Tibial nerve (tissue), 4 donors: ENCODE data around the gene RXRG.

Experiments
- EP300 ChIP-seq, 2 donors: sonication (generic); formaldehyde crosslinking; IDR thresholded peaks; one replicate each; pipeline ENCODE4 v1.6.1; 2017; ENCODE audit warnings: antibody characterized with exemption in 2 of 2, mild to moderate bottlenecking in 1 of 2
- POLR2A ChIP-seq, 2 donors: fragments of 450-650 bp; IDR thresholded peaks; one replicate each; pipeline ENCODE4 v1.6.1; 2017; ENCODE audit warnings: antibody characterized with exemption in 2 of 2, mild to moderate bottlenecking in 2 of 2, moderate library complexity in 2 of 2
- TF ChIP-seq, protein P1 (sequence below), 5 experiments: fragments of 200-600 bp in 3 of 5; fragments of 450-650 bp in 2 of 5; sonication (generic) in 3 of 5; IDR thresholded peaks; one replicate each; pipeline ENCODE4 v1.5.1; 2016 to 2019; ENCODE audit warnings: antibody characterized with exemption in 5 of 5, mild to moderate bottlenecking in 3 of 5, moderate library complexity in 2 of 5

GRCh38 chr1:165364568-165365133, 80.3 kb downstream of the RXRG start:
- TF ChIP-seq, protein P1, sequence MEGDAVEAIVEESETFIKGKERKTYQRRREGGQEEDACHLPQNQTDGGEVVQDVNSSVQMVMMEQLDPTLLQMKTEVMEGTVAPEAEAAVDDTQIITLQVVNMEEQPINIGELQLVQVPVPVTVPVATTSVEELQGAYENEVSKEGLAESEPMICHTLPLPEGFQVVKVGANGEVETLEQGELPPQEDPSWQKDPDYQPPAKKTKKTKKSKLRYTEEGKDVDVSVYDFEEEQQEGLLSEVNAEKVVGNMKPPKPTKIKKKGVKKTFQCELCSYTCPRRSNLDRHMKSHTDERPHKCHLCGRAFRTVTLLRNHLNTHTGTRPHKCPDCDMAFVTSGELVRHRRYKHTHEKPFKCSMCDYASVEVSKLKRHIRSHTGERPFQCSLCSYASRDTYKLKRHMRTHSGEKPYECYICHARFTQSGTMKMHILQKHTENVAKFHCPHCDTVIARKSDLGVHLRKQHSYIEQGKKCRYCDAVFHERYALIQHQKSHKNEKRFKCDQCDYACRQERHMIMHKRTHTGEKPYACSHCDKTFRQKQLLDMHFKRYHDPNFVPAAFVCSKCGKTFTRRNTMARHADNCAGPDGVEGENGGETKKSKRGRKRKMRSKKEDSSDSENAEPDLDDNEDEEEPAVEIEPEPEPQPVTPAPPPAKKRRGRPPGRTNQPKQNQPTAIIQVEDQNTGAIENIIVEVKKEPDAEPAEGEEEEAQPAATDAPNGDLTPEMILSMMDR (IDR thresholded peaks at IDR 0.05), result no peak
- TF ChIP-seq EP300 (IDR thresholded peaks at IDR 0.05) (peak in 1 of 2 donors; percentile 50), POLR2A (IDR thresholded peaks at IDR 0.05) (no peak)
